MM.1S (cell line): ENCODE data around the gene CRACDL.

Source experiments
- DNase-seq: peaks from one replicate; pipeline ENCODE4 v3.0.0-alpha.2; 2015
- H2AFZ ChIP-seq: fragments of 300-600 bp; sonication (generic); 2 replicates; pipeline ENCODE4 v1.6.0; 2016; ENCODE audit warnings: antibody characterized with exemption, low read length
- H3F3A ChIP-seq: fragments of 300-600 bp; sonication (generic); 2 replicates; pipeline ENCODE4 v1.6.1; 2016; ENCODE audit warnings: mild to moderate bottlenecking, antibody characterized with exemption, low read length, moderate library complexity, mixed read lengths; ENCODE audit not compliant: insufficient read depth
- H3K27ac ChIP-seq: fragments of 300-600 bp; sonication (generic); 2 replicates; pipeline ENCODE4 v1.5.1; 2016; ENCODE audit warnings: mild to moderate bottlenecking, low read length
- H3K27me3 ChIP-seq: fragments of 300-600 bp; sonication (generic); replicated peaks from 2 replicates; pipeline ENCODE4 v1.6.0; 2016; ENCODE audit warnings: low read length; ENCODE audit not compliant: insufficient read depth
- H3K36me3 ChIP-seq: fragments of 300-600 bp; sonication (generic); replicated peaks from 2 replicates; pipeline ENCODE4 v1.6.1; 2016; ENCODE audit warnings: mild to moderate bottlenecking, low read length, mixed read lengths; ENCODE audit not compliant: insufficient read depth
- H3K4me1 ChIP-seq: fragments of 300-600 bp; sonication (generic); 2 replicates; pipeline ENCODE4 v1.6.1; 2016; ENCODE audit warnings: low read length, mixed read lengths
- H3K4me2 ChIP-seq: fragments of 300-600 bp; sonication (generic); 2 replicates; pipeline ENCODE4 v1.6.0; 2016; ENCODE audit warnings: low read depth, low read length
- H3K4me3 ChIP-seq: fragments of 300-600 bp; sonication (generic); 2 replicates; pipeline ENCODE4 v1.5.1; 2016; ENCODE audit warnings: low read length, mixed read lengths
- H3K79me2 ChIP-seq: fragments of 300-600 bp; sonication (generic); 2 replicates; pipeline ENCODE4 v1.6.1; 2016; ENCODE audit warnings: mixed run types, low read length, mixed read lengths
- H3K9ac ChIP-seq: fragments of 300-600 bp; sonication (generic); 2 replicates; pipeline ENCODE4 v1.6.1; 2016; ENCODE audit warnings: low read length, mixed read lengths
- H3K9me2 ChIP-seq: fragments of 300-600 bp; sonication (generic); replicated peaks from 2 replicates; pipeline ENCODE4 v1.6.1; 2016; ENCODE audit warnings: mild to moderate bottlenecking, low read length, mixed read lengths; ENCODE audit not compliant: insufficient read depth
- H3K9me3 ChIP-seq: fragments of 300-600 bp; sonication (generic); replicated peaks from 2 replicates; pipeline ENCODE4 v1.6.1; 2016; ENCODE audit warnings: mild to moderate bottlenecking, low read length, mixed read lengths; ENCODE audit not compliant: insufficient read depth
- H4K20me1 ChIP-seq: fragments of 300-600 bp; sonication (generic); 2 replicates; pipeline ENCODE4 v1.6.1; 2016; ENCODE audit warnings: mild to moderate bottlenecking, low read length, moderate library complexity, mixed read lengths; ENCODE audit not compliant: insufficient read depth
- EZH2 ChIP-seq: fragments of 300-600 bp; sonication (generic); optimal IDR thresholded peaks from 2 replicates; pipeline ENCODE3; 2017; ENCODE audit warnings: low read depth, mild to moderate bottlenecking, antibody characterized with exemption, low read length, mixed read lengths
- EZH2phosphoT487 ChIP-seq: fragments of 300-600 bp; sonication (generic); IDR thresholded peaks from 2 replicates; pipeline ENCODE4 v1.6.1; 2018; ENCODE audit warnings: antibody characterized with exemption, low read length
- TF ChIP-seq, protein P1 (sequence below): fragments of 300-600 bp; sonication (generic); IDR thresholded peaks from 2 replicates; pipeline ENCODE4 v1.5.1; 2016; ENCODE audit warnings: antibody characterized with exemption, low read length, mixed read lengths

CRACDL gene

DNA sequence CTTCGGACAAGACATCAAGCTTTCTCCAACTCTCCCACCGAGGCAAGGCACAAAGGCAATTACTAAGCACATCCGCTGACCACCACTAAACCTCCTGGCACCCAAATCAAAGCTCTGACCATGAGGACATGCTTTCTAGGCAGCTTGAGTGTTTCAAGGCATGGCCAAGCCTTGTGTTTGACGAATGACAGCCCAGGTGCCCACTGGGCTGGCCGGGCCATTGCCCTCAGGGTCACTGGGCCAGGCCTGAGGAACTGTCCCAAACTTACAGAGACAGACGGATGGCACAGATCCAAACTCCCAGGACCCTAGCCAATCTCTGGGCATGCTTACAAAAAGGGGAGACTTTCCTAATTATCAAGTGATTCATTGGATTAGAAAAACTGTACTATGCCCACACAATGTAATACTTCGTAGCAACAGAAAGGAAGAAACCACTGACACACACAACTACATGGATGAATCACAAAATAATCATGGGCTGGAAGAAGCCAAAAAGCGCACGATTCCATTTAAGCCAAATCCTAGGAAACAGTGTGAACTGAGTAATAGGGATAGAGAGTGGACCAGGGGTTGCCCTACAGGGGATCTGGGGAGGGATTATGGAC, 20.2 kb downstream of the CRACDL start:
- TF ChIP-seq EZH2phosphoT487, result no peak
- no peak for TF ChIP-seq EZH2
- TF ChIP-seq, protein P1, sequence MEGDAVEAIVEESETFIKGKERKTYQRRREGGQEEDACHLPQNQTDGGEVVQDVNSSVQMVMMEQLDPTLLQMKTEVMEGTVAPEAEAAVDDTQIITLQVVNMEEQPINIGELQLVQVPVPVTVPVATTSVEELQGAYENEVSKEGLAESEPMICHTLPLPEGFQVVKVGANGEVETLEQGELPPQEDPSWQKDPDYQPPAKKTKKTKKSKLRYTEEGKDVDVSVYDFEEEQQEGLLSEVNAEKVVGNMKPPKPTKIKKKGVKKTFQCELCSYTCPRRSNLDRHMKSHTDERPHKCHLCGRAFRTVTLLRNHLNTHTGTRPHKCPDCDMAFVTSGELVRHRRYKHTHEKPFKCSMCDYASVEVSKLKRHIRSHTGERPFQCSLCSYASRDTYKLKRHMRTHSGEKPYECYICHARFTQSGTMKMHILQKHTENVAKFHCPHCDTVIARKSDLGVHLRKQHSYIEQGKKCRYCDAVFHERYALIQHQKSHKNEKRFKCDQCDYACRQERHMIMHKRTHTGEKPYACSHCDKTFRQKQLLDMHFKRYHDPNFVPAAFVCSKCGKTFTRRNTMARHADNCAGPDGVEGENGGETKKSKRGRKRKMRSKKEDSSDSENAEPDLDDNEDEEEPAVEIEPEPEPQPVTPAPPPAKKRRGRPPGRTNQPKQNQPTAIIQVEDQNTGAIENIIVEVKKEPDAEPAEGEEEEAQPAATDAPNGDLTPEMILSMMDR, result no peak
- no peaks in the 10 kb centered on the region for H4K20me1 ChIP-seq
- no peaks in the 10 kb centered on the region for H3K79me2 ChIP-seq
- H3K4me3 ChIP-seq, result no peak overlapping the region
- DNase-seq, result no peak
- H3K9me3 ChIP-seq, result no peaks in the 10 kb centered on the region
- H3K27me3 ChIP-seq, result no peaks in the 10 kb centered on the region
- no peaks in the 10 kb centered on the region for H3K9me2 ChIP-seq
- no peaks in the 10 kb centered on the region for H3F3A ChIP-seq
- no peak overlapping the region for H3K27ac ChIP-seq
- no peaks in the 10 kb centered on the region for H3K4me1 ChIP-seq
- no peaks in the 10 kb centered on the region for H3K36me3 ChIP-seq
- no peak overlapping the region for H2AFZ ChIP-seq
- no peak overlapping the region for H3K4me2 ChIP-seq
- H3K9ac ChIP-seq, result no peak overlapping the region

DNA sequence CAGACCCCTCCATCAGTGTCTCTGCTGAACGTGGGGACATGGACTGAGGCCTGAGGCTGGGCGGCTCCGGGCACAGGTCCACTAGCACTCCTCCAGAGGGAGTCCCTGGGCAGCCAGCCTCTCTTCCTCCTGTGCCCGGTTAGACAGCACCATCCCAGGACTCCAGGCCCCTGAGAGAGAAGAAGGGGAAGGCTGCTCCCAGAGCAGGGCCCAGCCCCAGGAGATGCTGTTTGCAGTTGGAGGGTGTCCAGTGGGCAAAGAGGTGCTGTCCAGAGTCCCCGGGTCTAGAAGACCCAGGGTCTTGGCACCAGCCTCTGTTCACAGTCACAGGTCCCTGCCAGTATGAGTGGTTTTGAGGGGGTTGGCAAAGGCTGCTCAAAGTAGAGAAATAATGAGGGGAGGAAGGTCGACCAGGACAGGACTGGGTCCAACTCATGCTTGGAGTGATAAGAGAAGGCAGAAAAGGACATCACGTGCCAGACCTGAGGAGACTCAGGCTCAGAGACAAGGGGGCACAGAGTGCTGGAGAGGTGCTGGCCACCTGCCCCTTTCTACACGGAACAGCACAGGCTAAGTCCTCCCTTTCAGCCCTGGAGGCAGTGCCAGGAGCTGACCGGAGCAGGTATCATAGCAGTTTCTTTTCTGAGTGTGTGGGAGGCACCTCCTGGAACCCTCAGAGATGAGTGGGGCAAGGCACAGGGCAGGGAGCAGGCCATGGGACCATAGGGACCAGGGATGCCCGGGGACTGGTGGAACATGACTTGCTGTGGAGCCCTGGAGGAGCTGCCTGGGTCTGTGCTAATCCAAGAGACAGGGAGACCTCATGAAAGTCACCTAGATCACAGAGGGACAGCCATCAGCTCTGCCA, 21.1 kb downstream of the CRACDL start:
- DNase-seq, result no peak
- no peak for TF ChIP-seq EZH2phosphoT487
- TF ChIP-seq, protein P1, result no peak
- TF ChIP-seq EZH2, result no peak
- H3K36me3 ChIP-seq, result no peaks in the 10 kb centered on the region
- no peak overlapping the region for H3K4me2 ChIP-seq
- no peaks in the 10 kb centered on the region for H4K20me1 ChIP-seq
- no peak overlapping the region for H3K9ac ChIP-seq
- no peak overlapping the region for H2AFZ ChIP-seq
- no peaks in the 10 kb centered on the region for H3K27me3 ChIP-seq
- no peak overlapping the region for H3K27ac ChIP-seq
- no peaks in the 10 kb centered on the region for H3K79me2 ChIP-seq
- no peaks in the 10 kb centered on the region for H3K4me1 ChIP-seq
- H3K9me2 ChIP-seq, result no peaks in the 10 kb centered on the region
- no peak overlapping the region for H3K4me3 ChIP-seq
- H3K9me3 ChIP-seq, result no peaks in the 10 kb centered on the region
- H3F3A ChIP-seq, result no peaks in the 10 kb centered on the region

DNA sequence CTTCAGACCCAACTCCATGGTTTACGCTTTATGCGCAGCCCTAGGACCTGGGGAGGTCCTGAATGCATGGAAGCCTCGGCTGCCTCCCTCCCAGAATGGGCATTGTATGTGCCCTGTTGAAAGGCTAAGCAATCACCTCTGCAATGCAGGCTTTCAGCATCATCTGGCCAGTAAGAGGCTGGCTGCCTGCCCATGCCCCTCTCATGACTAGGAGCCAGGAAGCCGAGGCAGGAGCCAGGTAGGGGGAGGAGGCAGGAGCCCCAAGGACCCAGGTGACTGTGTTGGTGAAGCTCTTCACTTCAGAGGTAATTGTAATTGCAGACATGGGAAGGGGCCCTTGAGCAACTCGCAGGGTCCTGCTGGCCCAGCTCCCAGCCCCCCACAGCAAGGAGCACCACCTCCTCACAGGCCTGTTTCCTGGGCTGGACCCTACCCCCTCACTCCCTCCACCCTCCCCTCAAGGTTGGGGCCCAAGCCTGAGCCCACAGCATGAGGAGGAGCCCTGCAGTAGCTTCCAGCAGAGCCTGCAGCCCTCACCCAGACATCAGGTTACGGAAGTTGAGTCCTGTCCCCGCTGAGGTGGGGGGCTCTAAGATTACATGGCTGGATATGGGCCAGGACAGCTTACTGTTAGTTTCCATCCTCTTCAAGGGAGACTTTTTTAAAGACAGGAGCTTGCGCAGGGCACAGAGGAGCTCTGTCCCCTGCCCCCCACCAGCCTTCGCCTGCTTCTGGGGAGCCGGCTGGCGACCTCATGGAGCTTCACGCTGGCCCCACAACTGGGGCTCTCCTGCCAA, 21.9 kb downstream of the CRACDL start:
- H3K4me2 ChIP-seq, result no peak overlapping the region

More for the DNA sequence above, 21.9 kb downstream of the CRACDL start:
- Histone ChIP-seq H3K36me3 (no peaks in the 10 kb centered on the region), H3F3A (no peaks in the 10 kb centered on the region), H3K9me3 (no peaks in the 10 kb centered on the region), H3K79me2 (no peaks in the 10 kb centered on the region), H2AFZ (no peak overlapping the region), H3K9ac (no peak overlapping the region), H3K4me1 (no peaks in the 10 kb centered on the region), H3K27me3 (no peaks in the 10 kb centered on the region), H3K4me3 (no peak overlapping the region), H3K9me2 (no peaks in the 10 kb centered on the region), H4K20me1 (no peaks in the 10 kb centered on the region), H3K27ac (no peak overlapping the region)
- TF ChIP-seq, protein P1, result no peak
- TF ChIP-seq EZH2 (no peak), EZH2phosphoT487 (no peak)
- no peak for DNase-seq
